ENCODE measurements around the gene NKX1-2. TPM values are rescaled to one million over a fixed set of nuclear protein-coding genes. Genes with fewer than 3 reads are reported as not detected.

Gene NKX1-2
- total RNA-seq, 1 donor from 2014 or later: 2.1 TPM

DNA sequence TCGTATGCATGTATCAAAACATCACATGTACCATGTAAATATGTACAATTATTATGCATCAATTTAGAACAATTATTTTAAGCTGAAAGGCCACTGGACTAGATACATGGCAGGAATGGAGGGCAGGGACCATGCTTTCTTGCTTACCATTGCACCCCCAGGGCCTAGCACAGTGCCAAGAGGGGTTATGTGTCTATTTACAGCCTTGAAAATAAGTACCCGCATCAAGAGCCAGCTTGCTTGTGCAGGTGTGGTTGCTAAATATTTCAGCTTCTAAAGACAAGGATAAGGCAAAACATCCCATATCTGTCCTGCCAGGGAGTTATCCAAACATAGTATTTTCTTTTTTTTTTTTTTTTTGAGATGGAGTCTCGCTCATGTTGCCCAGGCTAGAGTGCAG lies 16.4 kb downstream of the NKX1-2 start:
- Histone ChIP-seq H3K36me3 (ENCODE audit: control insufficient read depth, insufficient read depth, low read length) (no peaks in the 10 kb centered on the region), H3K4me3 (ENCODE audit: low read depth, low read length) (no peak overlapping the region), H3K27me3 (ENCODE audit: control insufficient read depth, insufficient read depth, low read length) (no peaks in the 10 kb centered on the region)
- FAIRE-seq (no peak), DNase-seq (ENCODE audit: low read depth) (no peak)
- TF ChIP-seq, protein P1, sequence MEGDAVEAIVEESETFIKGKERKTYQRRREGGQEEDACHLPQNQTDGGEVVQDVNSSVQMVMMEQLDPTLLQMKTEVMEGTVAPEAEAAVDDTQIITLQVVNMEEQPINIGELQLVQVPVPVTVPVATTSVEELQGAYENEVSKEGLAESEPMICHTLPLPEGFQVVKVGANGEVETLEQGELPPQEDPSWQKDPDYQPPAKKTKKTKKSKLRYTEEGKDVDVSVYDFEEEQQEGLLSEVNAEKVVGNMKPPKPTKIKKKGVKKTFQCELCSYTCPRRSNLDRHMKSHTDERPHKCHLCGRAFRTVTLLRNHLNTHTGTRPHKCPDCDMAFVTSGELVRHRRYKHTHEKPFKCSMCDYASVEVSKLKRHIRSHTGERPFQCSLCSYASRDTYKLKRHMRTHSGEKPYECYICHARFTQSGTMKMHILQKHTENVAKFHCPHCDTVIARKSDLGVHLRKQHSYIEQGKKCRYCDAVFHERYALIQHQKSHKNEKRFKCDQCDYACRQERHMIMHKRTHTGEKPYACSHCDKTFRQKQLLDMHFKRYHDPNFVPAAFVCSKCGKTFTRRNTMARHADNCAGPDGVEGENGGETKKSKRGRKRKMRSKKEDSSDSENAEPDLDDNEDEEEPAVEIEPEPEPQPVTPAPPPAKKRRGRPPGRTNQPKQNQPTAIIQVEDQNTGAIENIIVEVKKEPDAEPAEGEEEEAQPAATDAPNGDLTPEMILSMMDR (IDR thresholded peaks at IDR 0.05; ENCODE audit: insufficient read depth, low read length, severe bottlenecking): no peak

DNA sequence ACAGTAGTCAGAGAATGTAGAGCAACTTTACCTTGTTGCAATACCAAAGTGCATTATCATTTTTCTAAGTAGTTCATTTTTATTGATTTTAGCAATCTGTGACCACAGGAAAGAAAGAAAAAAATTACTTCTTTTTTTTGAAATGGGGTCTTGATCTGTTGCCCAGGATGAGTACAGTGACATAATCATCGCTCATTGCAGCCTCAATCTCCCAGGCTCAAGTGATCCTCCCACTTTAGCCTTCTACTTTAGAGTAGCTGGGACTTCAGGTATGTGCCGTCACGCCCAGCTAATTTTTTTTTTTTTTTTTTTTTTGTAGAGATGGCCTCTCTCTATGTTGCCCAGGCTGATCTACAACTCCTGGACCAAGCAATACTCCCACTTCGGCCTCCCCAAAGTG lies 19.8 kb downstream of the NKX1-2 start:
- DNase-seq (ENCODE audit: low read depth): no peak
- no peak overlapping the region for H3K4me3 ChIP-seq (ENCODE audit: low read depth, low read length)
- TF ChIP-seq, protein P1 (IDR thresholded peaks at IDR 0.05; ENCODE audit: insufficient read depth, low read length, severe bottlenecking): no peak
- no peak for FAIRE-seq
- H3K27me3 ChIP-seq (ENCODE audit: control insufficient read depth, insufficient read depth, low read length): no peaks in the 10 kb centered on the region
- no peaks in the 10 kb centered on the region for H3K36me3 ChIP-seq (ENCODE audit: control insufficient read depth, insufficient read depth, low read length)

DNA sequence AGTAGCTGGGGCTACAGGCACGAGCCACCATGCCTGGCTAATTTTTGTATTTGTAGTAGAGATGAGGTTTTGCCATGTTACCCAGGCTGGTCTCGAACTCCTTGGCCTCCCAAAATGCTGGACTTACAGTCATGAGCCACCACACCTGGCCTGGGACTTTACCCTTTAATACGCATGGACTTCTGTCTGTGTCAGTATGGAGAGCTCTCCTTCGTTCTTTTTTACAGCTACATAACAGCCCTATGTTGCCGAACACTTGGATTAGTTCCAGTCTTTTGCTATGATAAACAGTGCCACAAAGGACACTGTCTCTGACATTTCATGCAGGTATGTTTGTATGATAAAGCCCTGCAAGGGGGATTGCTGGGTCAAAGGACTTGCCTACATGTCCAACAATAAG lies 20.3 kb downstream of the NKX1-2 start:
- no peaks in the 10 kb centered on the region for H3K36me3 ChIP-seq (ENCODE audit: control insufficient read depth, insufficient read depth, low read length)
- no peak for FAIRE-seq
- H3K27me3 ChIP-seq (ENCODE audit: control insufficient read depth, insufficient read depth, low read length): no peaks in the 10 kb centered on the region
- no peak overlapping the region for H3K4me3 ChIP-seq (ENCODE audit: low read depth, low read length)
- TF ChIP-seq, protein P1 (IDR thresholded peaks at IDR 0.05; ENCODE audit: insufficient read depth, low read length, severe bottlenecking): no peak
- DNase-seq (ENCODE audit: low read depth): no peak

DNA sequence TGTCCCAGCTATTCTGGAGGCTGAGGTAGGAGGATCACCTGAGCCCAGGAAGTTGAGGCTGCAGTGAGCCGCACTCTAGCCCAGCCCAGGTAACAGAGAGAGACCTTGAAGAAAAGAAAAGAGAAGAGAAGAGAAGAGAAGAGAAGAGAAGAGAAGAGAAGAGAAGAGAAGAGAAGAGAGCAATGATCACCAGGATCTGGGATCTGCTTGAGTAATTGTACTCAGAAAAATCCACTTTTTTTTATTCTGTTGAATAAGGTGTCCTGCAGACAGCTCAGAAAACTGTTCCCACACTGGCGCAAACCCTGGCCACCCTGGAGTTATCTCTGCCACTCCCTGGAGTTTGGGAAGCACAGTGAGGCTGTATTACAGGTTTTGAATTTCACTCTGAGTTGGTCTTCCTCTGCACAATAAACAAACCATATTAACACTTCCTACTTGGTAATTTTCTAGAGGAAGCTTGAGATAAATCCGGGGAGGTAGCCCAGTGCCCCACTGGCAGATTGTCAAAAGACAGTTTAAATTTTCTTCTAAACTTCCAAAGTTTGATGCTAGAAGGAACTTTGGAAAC lies 21.5 kb downstream of the NKX1-2 start:
- no peaks in the 10 kb centered on the region for H3K36me3 ChIP-seq (ENCODE audit: control insufficient read depth, insufficient read depth, low read length)
- H3K4me3 ChIP-seq (ENCODE audit: low read depth, low read length): no peak overlapping the region
- no peaks in the 10 kb centered on the region for H3K27me3 ChIP-seq (ENCODE audit: control insufficient read depth, insufficient read depth, low read length)
- FAIRE-seq (no peak), DNase-seq (ENCODE audit: low read depth) (no peak)
- TF ChIP-seq, protein P1 (IDR thresholded peaks at IDR 0.05; ENCODE audit: insufficient read depth, low read length, severe bottlenecking): no peak

DNA sequence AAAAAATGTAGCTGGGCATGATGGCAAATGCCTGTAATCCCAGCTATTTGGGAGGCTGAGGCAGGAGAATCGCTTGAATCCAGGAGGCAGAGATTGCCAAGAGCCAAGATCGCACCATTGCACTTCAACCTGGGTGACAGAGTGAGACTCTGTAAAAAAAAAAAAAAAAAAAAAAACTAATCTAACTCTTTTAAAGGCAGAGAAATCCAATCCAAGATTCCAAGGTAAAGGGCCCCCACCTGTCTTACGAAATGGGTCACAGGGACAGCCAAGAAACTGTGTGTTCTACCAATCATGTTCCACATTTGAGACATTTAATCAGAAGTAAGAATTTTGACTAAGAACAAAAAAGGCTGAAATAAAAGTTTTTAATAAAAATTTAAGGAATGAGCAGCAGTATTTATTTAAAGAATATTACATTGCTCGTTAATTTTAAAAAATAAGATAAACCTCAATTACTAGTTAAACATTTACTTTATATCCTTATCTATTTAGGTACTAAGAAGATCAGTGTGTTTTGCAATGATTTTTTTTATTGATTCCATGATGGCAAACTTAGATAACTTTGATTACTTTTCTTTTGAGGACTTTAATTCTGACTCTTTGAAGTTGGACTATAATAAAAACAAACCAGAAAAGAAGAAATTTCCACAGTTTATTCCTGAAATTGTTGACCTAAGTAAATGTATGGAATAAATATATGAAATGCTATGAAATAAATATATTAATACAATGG lies 24.4 kb downstream of the NKX1-2 start:
- H3K4me3 ChIP-seq (ENCODE audit: low read depth, low read length): no peak overlapping the region
- TF ChIP-seq, protein P1 (IDR thresholded peaks at IDR 0.05; ENCODE audit: insufficient read depth, low read length, severe bottlenecking): no peak
- DNase-seq (ENCODE audit: low read depth): no peak
- H3K27me3 ChIP-seq (ENCODE audit: control insufficient read depth, insufficient read depth, low read length): no peaks in the 10 kb centered on the region
- H3K36me3 ChIP-seq (ENCODE audit: control insufficient read depth, insufficient read depth, low read length): no peaks in the 10 kb centered on the region
- FAIRE-seq: no peak
